PFSK-1 (cell line): ENCODE results near the gene C1QTNF1.

Experiments
- FOXP2 ChIP-seq: optimal IDR thresholded peaks from 2 replicates; pipeline ENCODE3; 2011; ENCODE audit warnings: borderline replicate concordance, control low read depth, inconsistent platforms; ENCODE audit not compliant: insufficient read depth; ENCODE audit errors: extremely low read length, extremely low read depth
- POLR2AphosphoS5 ChIP-seq: IDR thresholded peaks from 2 replicates; pipeline ENCODE4 v1.6.1; 2012; ENCODE audit warnings: low read depth, mild to moderate bottlenecking, control low read depth, low read length, moderate library complexity
- REST ChIP-seq, 2 experiments: IDR thresholded peaks; 2 replicates each; pipeline versions ENCODE4 v1.6.1 to v1.8.0; 2011 to 2012; ENCODE audit warnings: low read depth in 2 of 2, low read length in 2 of 2, control low read depth in 1 of 2, inconsistent platforms in 1 of 2, mild to moderate bottlenecking in 1 of 2, moderate library complexity in 1 of 2; ENCODE audit not compliant: insufficient read depth in 1 of 2
- SIN3A ChIP-seq: IDR thresholded peaks from 2 replicates; pipeline ENCODE4 v1.6.1; 2012; ENCODE audit warnings: mild to moderate bottlenecking, low read length, moderate library complexity, borderline replicate concordance; ENCODE audit not compliant: insufficient read depth
- TAF1 ChIP-seq: IDR thresholded peaks from 2 replicates; pipeline ENCODE4 v1.6.1; 2012; ENCODE audit warnings: low read length, control low read depth, borderline replicate concordance; ENCODE audit not compliant: insufficient read depth

Gene C1QTNF1

DNA sequence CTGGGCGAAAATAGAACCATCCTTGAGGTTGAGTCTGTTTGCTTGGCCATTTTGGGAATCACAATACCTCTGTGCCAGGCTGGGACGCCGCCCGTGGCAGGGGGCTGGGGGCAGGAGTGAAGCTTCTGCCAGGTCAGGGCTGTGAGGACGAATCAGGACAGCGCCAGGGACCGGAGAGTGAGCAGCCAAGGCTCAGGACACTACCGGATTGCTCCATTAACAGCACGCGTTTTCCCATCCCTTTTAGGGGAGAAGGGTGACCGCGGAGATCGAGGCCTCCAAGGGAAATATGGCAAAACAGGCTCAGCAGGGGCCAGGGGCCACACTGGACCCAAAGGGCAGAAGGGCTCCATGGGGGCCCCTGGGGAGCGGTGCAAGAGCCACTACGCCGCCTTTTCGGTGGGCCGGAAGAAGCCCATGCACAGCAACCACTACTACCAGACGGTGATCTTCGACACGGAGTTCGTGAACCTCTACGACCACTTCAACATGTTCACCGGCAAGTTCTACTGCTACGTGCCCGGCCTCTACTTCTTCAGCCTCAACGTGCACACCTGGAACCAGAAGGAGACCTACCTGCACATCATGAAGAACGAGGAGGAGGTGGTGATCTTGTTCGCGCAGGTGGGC lies 23.4 kb downstream of the C1QTNF1 start:
- TF ChIP-seq POLR2AphosphoS5 (no peak), FOXP2 (no peak), TAF1 (no peak), SIN3A (no peak), REST (IDR thresholded peaks at IDR 0.05; ENCODE audit: insufficient read depth in 1 of 2, low read depth in 2 of 2, low read length in 2 of 2) (no peak)

- no peak for TF ChIP-seq FOXP2
Observed at GRCh38 chr17:79047923-79048825, 24.2 kb downstream of the C1QTNF1 start.

DNA sequence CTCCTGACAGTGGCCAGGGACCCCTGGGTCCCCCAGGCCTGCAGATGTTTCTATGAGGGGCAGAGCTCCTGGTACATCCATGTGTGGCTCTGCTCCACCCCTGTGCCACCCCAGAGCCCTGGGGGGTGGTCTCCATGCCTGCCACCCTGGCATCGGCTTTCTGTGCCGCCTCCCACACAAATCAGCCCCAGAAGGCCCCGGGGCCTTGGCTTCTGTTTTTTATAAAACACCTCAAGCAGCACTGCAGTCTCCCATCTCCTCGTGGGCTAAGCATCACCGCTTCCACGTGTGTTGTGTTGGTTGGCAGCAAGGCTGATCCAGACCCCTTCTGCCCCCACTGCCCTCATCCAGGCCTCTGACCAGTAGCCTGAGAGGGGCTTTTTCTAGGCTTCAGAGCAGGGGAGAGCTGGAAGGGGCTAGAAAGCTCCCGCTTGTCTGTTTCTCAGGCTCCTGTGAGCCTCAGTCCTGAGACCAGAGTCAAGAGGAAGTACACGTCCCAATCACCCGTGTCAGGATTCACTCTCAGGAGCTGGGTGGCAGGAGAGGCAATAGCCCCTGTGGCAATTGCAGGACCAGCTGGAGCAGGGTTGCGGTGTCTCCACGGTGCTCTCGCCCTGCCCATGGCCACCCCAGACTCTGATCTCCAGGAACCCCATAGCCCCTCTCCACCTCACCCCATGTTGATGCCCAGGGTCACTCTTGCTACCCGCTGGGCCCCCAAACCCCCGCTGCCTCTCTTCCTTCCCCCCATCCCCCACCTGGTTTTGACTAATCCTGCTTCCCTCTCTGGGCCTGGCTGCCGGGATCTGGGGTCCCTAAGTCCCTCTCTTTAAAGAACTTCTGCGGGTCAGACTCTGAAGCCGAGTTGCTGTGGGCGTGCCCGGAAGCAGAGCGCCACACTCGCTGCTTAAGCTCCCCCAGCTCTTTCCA lies 25.1 kb downstream of the C1QTNF1 start:
- no peak for TF ChIP-seq POLR2AphosphoS5
- no peak for TF ChIP-seq REST (IDR thresholded peaks at IDR 0.05; ENCODE audit: insufficient read depth in 1 of 2, low read depth in 2 of 2, low read length in 2 of 2)
- no peak for TF ChIP-seq SIN3A
- no peak for TF ChIP-seq TAF1
- TF ChIP-seq FOXP2, result no peak

DNA sequence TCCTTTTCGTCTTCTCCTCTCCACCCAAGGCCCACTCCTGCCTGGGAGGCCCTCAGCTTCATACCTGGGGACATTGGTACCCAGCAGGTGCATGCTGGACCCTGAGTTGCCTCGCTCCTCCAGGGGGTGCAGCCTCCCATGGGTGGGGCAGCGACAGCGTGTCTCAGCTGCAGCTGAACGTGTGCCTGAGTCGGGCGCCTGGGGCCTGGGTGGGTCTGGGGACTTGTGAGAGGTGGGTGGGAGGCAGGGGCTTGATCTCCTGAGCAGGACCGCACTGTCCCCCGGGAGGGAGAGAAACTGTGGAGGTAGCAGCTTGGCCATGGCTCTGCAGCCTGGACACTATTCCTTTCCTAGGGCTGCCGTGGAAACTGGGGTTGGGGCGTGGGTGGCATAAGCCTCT lies 25.9 kb downstream of the C1QTNF1 start:
- TF ChIP-seq FOXP2, result no peak
- no peak for TF ChIP-seq SIN3A
- no peak for TF ChIP-seq REST (IDR thresholded peaks at IDR 0.05; ENCODE audit: insufficient read depth in 1 of 2, low read depth in 2 of 2, low read length in 2 of 2)
- TF ChIP-seq TAF1, result no peak
- no peak for TF ChIP-seq POLR2AphosphoS5

GRCh38 chr17:79050551-79050950 lies 26.6 kb downstream of the C1QTNF1 start:
- TF ChIP-seq FOXP2 (no peak), REST (IDR thresholded peaks at IDR 0.05; ENCODE audit: insufficient read depth in 1 of 2, low read depth in 2 of 2, low read length in 2 of 2) (no peak), POLR2AphosphoS5 (no peak), TAF1 (no peak), SIN3A (no peak)
